Measurements from ENCODE around the gene IL17C. TPM values are rescaled to one million over a fixed set of nuclear protein-coding genes. Genes with fewer than 3 reads are reported as not detected.

Gene IL17C
- total RNA-seq, 2 donors from 2014 or later, result 0.42 to 0.56 TPM

- peaks cover 12% of the 10 kb centered on the region for H3K27me3 Mint-ChIP-seq
- peak overlapping the region; percentile 83 for H3K27ac Mint-ChIP-seq
- H3K9me3 Mint-ChIP-seq, result no peaks in the 10 kb centered on the region
These were observed 1.7 kb downstream of the IL17C start for GRCh38 chr16:88640039-88640495.

GRCh38 chr16:88640498-88641247 lies 2.3 kb downstream of the IL17C start:
- Mint-ChIP-seq H3K27ac (peak overlapping the region; percentile 83), H3K27me3 (peaks cover 12% of the 10 kb centered on the region), H3K36me3 (ENCODE audit: low read depth) (peaks cover 25% of the 10 kb centered on the region), H3K4me1 (peaks cover 14% of the 10 kb centered on the region), H3K9me3 (no peaks in the 10 kb centered on the region), H3K4me3 (peak overlapping the region; percentile 29)
- no peak for ATAC-seq (replicated peaks)

More at GRCh38 chr16:88640039-88640495, 1.7 kb downstream of the IL17C start:
- Mint-ChIP-seq H3K4me1 (peaks cover 14% of the 10 kb centered on the region), H3K36me3 (ENCODE audit: low read depth) (peaks cover 23% of the 10 kb centered on the region), H3K4me3 (peak overlapping the region; percentile 29)
- no peak for ATAC-seq (replicated peaks)

GRCh38 chr16:88642881-88643643 lies 4.7 kb downstream of the IL17C start:
- no peak for ATAC-seq (replicated peaks)
- no peak overlapping the region for H3K4me3 Mint-ChIP-seq
- H3K4me1 Mint-ChIP-seq, result peaks cover 4% of the 10 kb centered on the region
- H3K36me3 Mint-ChIP-seq (ENCODE audit: low read depth), result peaks cover 25% of the 10 kb centered on the region
- no peaks in the 10 kb centered on the region for H3K9me3 Mint-ChIP-seq
- H3K27ac Mint-ChIP-seq, result no peak overlapping the region
- H3K27me3 Mint-ChIP-seq, result peaks cover 5% of the 10 kb centered on the region

- H3K36me3 Mint-ChIP-seq (ENCODE audit: low read depth), result peaks cover 25% of the 10 kb centered on the region
- peaks cover 4% of the 10 kb centered on the region for H3K4me1 Mint-ChIP-seq
- H3K4me3 Mint-ChIP-seq, result no peak overlapping the region
- no peak for ATAC-seq (replicated peaks)
- H3K27me3 Mint-ChIP-seq, result peaks cover 5% of the 10 kb centered on the region
- H3K9me3 Mint-ChIP-seq, result no peaks in the 10 kb centered on the region
- H3K27ac Mint-ChIP-seq, result no peak overlapping the region
These were observed 5.2 kb downstream of the IL17C start for GRCh38 chr16:88643644-88643932.

- Mint-ChIP-seq H3K36me3 (ENCODE audit: low read depth) (peaks cover 36% of the 10 kb centered on the region), H3K27me3 (peaks cover under 1% of the 10 kb centered on the region), H3K9me3 (no peaks in the 10 kb centered on the region), H3K27ac (peak overlapping the region; percentile 25), H3K4me1 (peaks cover 5% of the 10 kb centered on the region), H3K4me3 (no peak overlapping the region)
- ATAC-seq (replicated peaks), result no peak
These were observed 7.1 kb downstream of the IL17C start for GRCh38 chr16:88645455-88645854.

GRCh38 chr16:88645941-88646340 lies 7.6 kb downstream of the IL17C start:
- H3K4me3 Mint-ChIP-seq, result no peak overlapping the region
- H3K9me3 Mint-ChIP-seq, result no peaks in the 10 kb centered on the region
- H3K27ac Mint-ChIP-seq, result no peak overlapping the region
- peaks cover 38% of the 10 kb centered on the region for H3K36me3 Mint-ChIP-seq (ENCODE audit: low read depth)
- no peak for ATAC-seq (replicated peaks)
- peaks cover 5% of the 10 kb centered on the region for H3K4me1 Mint-ChIP-seq
- H3K27me3 Mint-ChIP-seq, result no peaks in the 10 kb centered on the region

GRCh38 chr16:88646345-88647034 lies 8.1 kb downstream of the IL17C start:
- Mint-ChIP-seq H3K9me3 (no peaks in the 10 kb centered on the region), H3K36me3 (ENCODE audit: low read depth) (peaks cover 43% of the 10 kb centered on the region), H3K4me3 (no peak overlapping the region), H3K27me3 (no peaks in the 10 kb centered on the region), H3K27ac (no peak overlapping the region), H3K4me1 (peaks cover 5% of the 10 kb centered on the region)
- no peak for ATAC-seq (replicated peaks)

- H3K27ac Mint-ChIP-seq, result no peak overlapping the region
- peaks cover 36% of the 10 kb centered on the region for H3K36me3 Mint-ChIP-seq (ENCODE audit: low read depth)
- no peak overlapping the region for H3K4me3 Mint-ChIP-seq
- H3K4me1 Mint-ChIP-seq, result peaks cover 5% of the 10 kb centered on the region
- H3K27me3 Mint-ChIP-seq, result no peaks in the 10 kb centered on the region
- ATAC-seq (replicated peaks), result no peak
- no peaks in the 10 kb centered on the region for H3K9me3 Mint-ChIP-seq
These were observed 9.1 kb downstream of the IL17C start for GRCh38 chr16:88647178-88648070.

GRCh38 chr16:88649195-88649923 lies 11.0 kb downstream of the IL17C start:
- H3K27ac Mint-ChIP-seq, result peak overlapping the region; percentile 51
- H3K36me3 Mint-ChIP-seq (ENCODE audit: low read depth), result peaks cover 27% of the 10 kb centered on the region
- H3K4me3 Mint-ChIP-seq, result peak overlapping the region; percentile 85
- H3K4me1 Mint-ChIP-seq, result peaks cover 5% of the 10 kb centered on the region
- H3K9me3 Mint-ChIP-seq, result no peaks in the 10 kb centered on the region
- no peaks in the 10 kb centered on the region for H3K27me3 Mint-ChIP-seq
- ATAC-seq (replicated peaks), result no peak

- H3K27me3 Mint-ChIP-seq, result no peaks in the 10 kb centered on the region
- H3K36me3 Mint-ChIP-seq (ENCODE audit: low read depth), result peaks cover 26% of the 10 kb centered on the region
- ATAC-seq (replicated peaks), result no peak
- H3K9me3 Mint-ChIP-seq, result no peaks in the 10 kb centered on the region
- peak overlapping the region; percentile 85 for H3K4me3 Mint-ChIP-seq
- peaks cover 5% of the 10 kb centered on the region for H3K4me1 Mint-ChIP-seq
- no peak overlapping the region for H3K27ac Mint-ChIP-seq
These were observed 11.8 kb downstream of the IL17C start for GRCh38 chr16:88649924-88650748.

GRCh38 chr16:88650749-88651275 lies 12.4 kb downstream of the IL17C start, which contains the start of gene CYBA:
Gene CYBA (minus strand): TSS chr16:88651053. CDS start chr16:88651013, 40 bp downstream.
- H3K27ac Mint-ChIP-seq, result peak within 1 kb of the TSS; percentile 84
- no peaks in the 10 kb centered on the region for H3K27me3 Mint-ChIP-seq
- H3K4me3 Mint-ChIP-seq, result peak within 1 kb of the TSS; percentile 85
- peak; percentile 91 for ATAC-seq (replicated peaks)
- H3K36me3 Mint-ChIP-seq (ENCODE audit: low read depth), result peaks cover 27% of the 10 kb centered on the region
- H3K9me3 Mint-ChIP-seq, result no peaks in the 10 kb centered on the region
- H3K4me1 Mint-ChIP-seq, result peaks cover 5% of the 10 kb centered on the region

GRCh38 chr16:88651276-88651988 lies 13.1 kb downstream of the IL17C start:
- peaks cover 5% of the 10 kb centered on the region for H3K4me1 Mint-ChIP-seq
- ATAC-seq (replicated peaks), result peak; percentile 93
- H3K9me3 Mint-ChIP-seq, result no peaks in the 10 kb centered on the region
- peak overlapping the region; percentile 84 for H3K27ac Mint-ChIP-seq
- no peaks in the 10 kb centered on the region for H3K27me3 Mint-ChIP-seq
- peak overlapping the region; percentile 85 for H3K4me3 Mint-ChIP-seq
- H3K36me3 Mint-ChIP-seq (ENCODE audit: low read depth), result peaks cover 27% of the 10 kb centered on the region

Data from activated T-helper 17 cell treated with anti-CD3 and anti-CD28 coated beads, Interleukin-2, amount 50 U/mL, for 72 hours (primary cell).